ENCODE data around the gene PSAPL1.
"Not testable (repeated sequence)": the region's sequence is repeated elsewhere in the genome, so short reads cannot be mapped to it uniquely, and the experiment has no call there.

The PSAPL1 gene

GRCh38 chr4:7459471-7459870 is 24.7 kb upstream of the PSAPL1 start:
- DNase-seq (ENCODE audit: low read depth in 2 of 2), result no peak

GRCh38 chr4:7458477-7458876 is 23.7 kb upstream of the PSAPL1 start:
- DNase-seq (ENCODE audit: low read depth in 2 of 2), result no peak

- DNase-seq (ENCODE audit: low read depth in 2 of 2), result no peak
Observed at GRCh38 chr4:7458066-7458425, 23.3 kb upstream of the PSAPL1 start.

GRCh38 chr4:7457201-7458065 is 22.7 kb upstream of the PSAPL1 start:
- DNase-seq (ENCODE audit: low read depth in 2 of 2), result no peak

GRCh38 chr4:7452802-7453201 is 18.1 kb upstream of the PSAPL1 start:
- not testable (repeated sequence) for DNase-seq (ENCODE audit: low read depth in 2 of 2)

GRCh38 chr4:7451800-7452199 is 17.1 kb upstream of the PSAPL1 start:
- no peak for DNase-seq (ENCODE audit: low read depth in 2 of 2)

- no peak for DNase-seq (ENCODE audit: low read depth in 2 of 2)
Observed at GRCh38 chr4:7451434-7451789, 16.7 kb upstream of the PSAPL1 start.

GRCh38 chr4:7450775-7451433 is 16.2 kb upstream of the PSAPL1 start:
- DNase-seq (ENCODE audit: low read depth in 2 of 2), result no peak

GRCh38 chr4:7448036-7448435 is 13.3 kb upstream of the PSAPL1 start:
- DNase-seq (ENCODE audit: low read depth in 2 of 2), result no peak

GRCh38 chr4:7447236-7447635 is 12.5 kb upstream of the PSAPL1 start:
- no peak for DNase-seq (ENCODE audit: low read depth in 2 of 2)

- DNase-seq (ENCODE audit: low read depth in 2 of 2), result no peak
Observed at GRCh38 chr4:7444731-7445130, 10.0 kb upstream of the PSAPL1 start.

GRCh38 chr4:7444314-7444713 is 9.6 kb upstream of the PSAPL1 start:
- no peak for DNase-seq (ENCODE audit: low read depth in 2 of 2)

- DNase-seq (ENCODE audit: low read depth in 2 of 2), result no peak
Observed at GRCh38 chr4:7442574-7443162, 7.9 kb upstream of the PSAPL1 start.

- no peak for DNase-seq (ENCODE audit: low read depth in 2 of 2)
Observed at GRCh38 chr4:7441201-7441600, 6.5 kb upstream of the PSAPL1 start.

GRCh38 chr4:7439699-7440098 is 5.0 kb upstream of the PSAPL1 start:
- DNase-seq (ENCODE audit: low read depth in 2 of 2), result no peak

- no peak for DNase-seq (ENCODE audit: low read depth in 2 of 2)
Observed at GRCh38 chr4:7436256-7436655, 1.5 kb upstream of the PSAPL1 start.

GRCh38 chr4:7435471-7436061 is 836 bp upstream of the PSAPL1 start:
- peak in 1 of 2 donors; percentile 2 for DNase-seq (ENCODE audit: low read depth in 2 of 2)

- no peak for DNase-seq (ENCODE audit: low read depth in 2 of 2)
Observed at GRCh38 chr4:7434141-7434765, 477 bp downstream of the PSAPL1 start.

- DNase-seq (ENCODE audit: low read depth in 2 of 2), result no peak
Observed at GRCh38 chr4:7433376-7434140, 1.2 kb downstream of the PSAPL1 start.

GRCh38 chr4:7432531-7433375 is 2.0 kb downstream of the PSAPL1 start:
- DNase-seq (ENCODE audit: low read depth in 2 of 2), result no peak
